ENCODE results near the gene LYRM1.
"Not testable (repeated sequence)": the region's sequence is repeated elsewhere in the genome, so short reads cannot be mapped to it uniquely, and the experiment has no call there.

Gene LYRM1

GRCh38 chr16:20854963-20855362, 45.6 kb upstream of the LYRM1 start:
- no peak for DNase-seq
- Histone ChIP-seq H3K4me3 (ENCODE audit: low read depth, low read length) (no peak overlapping the region), H3K27me3 (no peaks in the 10 kb centered on the region), H3K4me1 (no peaks in the 10 kb centered on the region; the same call in 1 of the 2 replicates), H3K9me3 (no peaks in the 10 kb centered on the region), H3K36me3 (0 out of 2 replicates have a peak, but pooled peaks cover 4% of the 10 kb centered on the region)
- TF ChIP-seq, protein P1, sequence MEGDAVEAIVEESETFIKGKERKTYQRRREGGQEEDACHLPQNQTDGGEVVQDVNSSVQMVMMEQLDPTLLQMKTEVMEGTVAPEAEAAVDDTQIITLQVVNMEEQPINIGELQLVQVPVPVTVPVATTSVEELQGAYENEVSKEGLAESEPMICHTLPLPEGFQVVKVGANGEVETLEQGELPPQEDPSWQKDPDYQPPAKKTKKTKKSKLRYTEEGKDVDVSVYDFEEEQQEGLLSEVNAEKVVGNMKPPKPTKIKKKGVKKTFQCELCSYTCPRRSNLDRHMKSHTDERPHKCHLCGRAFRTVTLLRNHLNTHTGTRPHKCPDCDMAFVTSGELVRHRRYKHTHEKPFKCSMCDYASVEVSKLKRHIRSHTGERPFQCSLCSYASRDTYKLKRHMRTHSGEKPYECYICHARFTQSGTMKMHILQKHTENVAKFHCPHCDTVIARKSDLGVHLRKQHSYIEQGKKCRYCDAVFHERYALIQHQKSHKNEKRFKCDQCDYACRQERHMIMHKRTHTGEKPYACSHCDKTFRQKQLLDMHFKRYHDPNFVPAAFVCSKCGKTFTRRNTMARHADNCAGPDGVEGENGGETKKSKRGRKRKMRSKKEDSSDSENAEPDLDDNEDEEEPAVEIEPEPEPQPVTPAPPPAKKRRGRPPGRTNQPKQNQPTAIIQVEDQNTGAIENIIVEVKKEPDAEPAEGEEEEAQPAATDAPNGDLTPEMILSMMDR (IDR thresholded peaks at IDR 0.05; ENCODE audit: low read depth, low read length) = no peak

DNA sequence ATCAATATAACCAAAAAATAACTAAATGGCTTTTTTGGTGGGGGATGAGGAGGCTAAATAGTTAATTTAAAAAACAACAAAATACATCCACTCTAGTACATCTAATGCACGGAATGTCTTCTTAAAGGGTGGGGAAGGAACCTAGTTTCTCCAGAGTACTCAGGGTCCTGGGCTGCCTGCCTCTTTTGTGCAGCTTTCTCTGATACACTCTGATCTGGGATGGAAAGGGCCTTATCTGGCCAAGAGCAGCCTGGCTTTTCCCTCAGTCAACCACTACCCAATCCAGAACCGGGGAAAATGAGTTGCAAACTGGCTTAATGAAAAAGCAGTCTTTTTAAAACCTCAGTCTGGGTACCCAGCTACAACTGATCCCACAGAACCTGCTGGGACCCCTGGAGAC, 43.3 kb upstream of the LYRM1 start:
- Histone ChIP-seq H3K9me3 (no peaks in the 10 kb centered on the region), H3K27me3 (no peaks in the 10 kb centered on the region), H3K36me3 (peaks cover 9% of the 10 kb centered on the region; the same call in 1 of the 2 replicates), H3K4me1 (no peaks in the 10 kb centered on the region), H3K4me3 (ENCODE audit: low read depth, low read length) (no peak overlapping the region)
- TF ChIP-seq, protein P1 (IDR thresholded peaks at IDR 0.05; ENCODE audit: low read depth, low read length) = no peak
- DNase-seq = no peak

GRCh38 chr16:20859229-20859628, 41.3 kb upstream of the LYRM1 start:
- Histone ChIP-seq H3K36me3 (peaks cover 14% of the 10 kb centered on the region; the same call in 1 of the 2 replicates), H3K4me1 (no peaks in the 10 kb centered on the region), H3K9me3 (no peaks in the 10 kb centered on the region), H3K4me3 (ENCODE audit: low read depth, low read length) (no peak overlapping the region), H3K27me3 (no peaks in the 10 kb centered on the region)
- DNase-seq = no peak
- TF ChIP-seq, protein P1 (IDR thresholded peaks at IDR 0.05; ENCODE audit: low read depth, low read length) = no peak

DNA sequence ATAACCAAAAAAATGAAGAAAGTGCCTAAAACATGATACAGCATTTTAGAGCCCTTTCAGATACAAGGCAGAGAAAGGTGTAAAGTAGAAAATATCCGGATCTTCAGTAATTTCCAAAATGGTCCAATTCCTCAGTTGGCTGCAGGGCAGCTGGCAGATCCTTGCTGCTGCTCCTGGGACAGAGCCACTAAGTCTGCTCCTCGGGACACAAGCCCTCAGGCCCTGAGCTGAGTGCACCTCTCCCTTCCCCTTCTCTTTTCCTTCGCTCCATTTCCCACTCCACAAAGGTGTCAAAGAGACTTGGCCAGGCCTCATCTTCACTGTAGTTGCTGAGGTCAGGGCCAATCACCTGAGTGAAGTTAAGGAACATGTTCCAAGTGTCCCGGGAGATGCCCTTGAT, 40.9 kb upstream of the LYRM1 start:
- Histone ChIP-seq H3K27me3 (no peaks in the 10 kb centered on the region), H3K36me3 (peaks cover 14% of the 10 kb centered on the region; the same call in 1 of the 2 replicates), H3K4me3 (ENCODE audit: low read depth, low read length) (no peak overlapping the region), H3K9me3 (no peaks in the 10 kb centered on the region), H3K4me1 (no peaks in the 10 kb centered on the region)
- TF ChIP-seq, protein P1 (IDR thresholded peaks at IDR 0.05; ENCODE audit: low read depth, low read length) = no peak
- no peak for DNase-seq

DNA sequence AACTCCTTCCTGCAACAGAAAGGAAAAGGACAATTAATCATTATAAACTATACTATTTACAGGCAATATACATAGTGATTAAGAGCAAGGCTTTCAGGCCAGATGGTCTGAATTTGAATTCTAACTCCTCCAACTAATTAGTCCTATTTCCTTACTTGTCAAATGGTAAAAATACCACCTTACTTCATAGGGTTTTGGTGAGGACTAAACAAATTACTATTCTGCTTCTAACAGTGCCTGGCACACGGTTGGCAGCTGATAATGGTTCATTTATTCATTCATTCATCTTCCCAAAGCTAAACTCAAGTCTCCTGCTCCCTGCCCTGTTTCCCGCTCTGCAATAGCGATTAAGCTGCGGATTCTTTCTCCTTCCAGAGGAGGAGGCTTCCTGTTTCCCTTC, 40.2 kb upstream of the LYRM1 start:
- Histone ChIP-seq H3K9me3 (no peaks in the 10 kb centered on the region), H3K4me3 (ENCODE audit: low read depth, low read length) (no peak overlapping the region), H3K36me3 (peaks cover 14% of the 10 kb centered on the region; the same call in 1 of the 2 replicates), H3K27me3 (no peaks in the 10 kb centered on the region), H3K4me1 (no peaks in the 10 kb centered on the region)
- TF ChIP-seq, protein P1 (IDR thresholded peaks at IDR 0.05; ENCODE audit: low read depth, low read length) = no peak
- DNase-seq = no peak

- peaks cover 14% of the 10 kb centered on the region; the same call in 1 of the 2 replicates for H3K36me3 ChIP-seq
- not testable (repeated sequence) for DNase-seq; H3K9me3 ChIP-seq; H3K27me3 ChIP-seq; H3K4me3 ChIP-seq (ENCODE audit: low read depth, low read length); H3K4me1 ChIP-seq
Observed at GRCh38 chr16:20860995-20861394, 39.6 kb upstream of the LYRM1 start.
